ENCODE data around the gene ZNF827. TPM values are rescaled to one million over a fixed set of nuclear protein-coding genes. Genes with fewer than 3 reads are reported as not detected.

Gene ZNF827
- total RNA-seq, 1 donor, result 16.3 TPM

DNA sequence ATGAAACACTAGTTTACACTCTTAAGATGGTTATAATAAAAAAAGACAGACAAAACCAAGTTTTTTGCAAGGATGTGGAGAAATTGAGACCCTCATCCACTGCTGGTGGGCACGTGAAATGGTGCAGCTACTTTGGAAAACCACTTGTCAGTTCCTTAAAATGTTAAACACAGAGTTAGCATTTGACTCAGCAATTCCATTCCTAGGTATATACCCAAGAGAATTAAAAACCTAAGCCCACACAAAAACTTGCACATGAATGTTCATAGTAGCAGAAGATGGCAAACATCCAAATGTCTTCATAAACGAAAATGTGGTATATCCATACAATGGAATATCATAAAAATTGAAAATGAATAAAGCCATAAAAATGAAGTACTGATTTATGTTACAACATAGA, 75.4 kb downstream of the ZNF827 start:
- H3K4me2 ChIP-seq (ENCODE audit: insufficient read depth, low read length), result no peak overlapping the region
- H3K36me3 ChIP-seq (ENCODE audit: insufficient read depth, low read length), result no peaks in the 10 kb centered on the region
- TF ChIP-seq CTCF (IDR thresholded peaks at IDR 0.05; ENCODE audit: extremely low read depth, low read depth, low read length), result no peak
- H2AFZ ChIP-seq (ENCODE audit: low read length), result no peak overlapping the region
- peaks cover 9% of the 10 kb centered on the region for H3K4me1 ChIP-seq (ENCODE audit: insufficient read depth, low read length)
- H3K9me3 ChIP-seq (ENCODE audit: low read depth, low read length), result no peaks in the 10 kb centered on the region
- no peak overlapping the region for H3K4me3 ChIP-seq (ENCODE audit: insufficient read depth, low read length)
- no peak for DNase-seq (ENCODE audit: insufficient read length, low spot score, missing footprints)
- no peaks in the 10 kb centered on the region for H3K79me2 ChIP-seq (ENCODE audit: insufficient read depth, low read length)
- H4K20me1 ChIP-seq (ENCODE audit: insufficient read depth, low read length), result no peaks in the 10 kb centered on the region
- no peak overlapping the region for H3K27ac ChIP-seq (ENCODE audit: low read depth, low read length)
- no peaks in the 10 kb centered on the region for H3K27me3 ChIP-seq (ENCODE audit: insufficient read depth, low read length)

DNA sequence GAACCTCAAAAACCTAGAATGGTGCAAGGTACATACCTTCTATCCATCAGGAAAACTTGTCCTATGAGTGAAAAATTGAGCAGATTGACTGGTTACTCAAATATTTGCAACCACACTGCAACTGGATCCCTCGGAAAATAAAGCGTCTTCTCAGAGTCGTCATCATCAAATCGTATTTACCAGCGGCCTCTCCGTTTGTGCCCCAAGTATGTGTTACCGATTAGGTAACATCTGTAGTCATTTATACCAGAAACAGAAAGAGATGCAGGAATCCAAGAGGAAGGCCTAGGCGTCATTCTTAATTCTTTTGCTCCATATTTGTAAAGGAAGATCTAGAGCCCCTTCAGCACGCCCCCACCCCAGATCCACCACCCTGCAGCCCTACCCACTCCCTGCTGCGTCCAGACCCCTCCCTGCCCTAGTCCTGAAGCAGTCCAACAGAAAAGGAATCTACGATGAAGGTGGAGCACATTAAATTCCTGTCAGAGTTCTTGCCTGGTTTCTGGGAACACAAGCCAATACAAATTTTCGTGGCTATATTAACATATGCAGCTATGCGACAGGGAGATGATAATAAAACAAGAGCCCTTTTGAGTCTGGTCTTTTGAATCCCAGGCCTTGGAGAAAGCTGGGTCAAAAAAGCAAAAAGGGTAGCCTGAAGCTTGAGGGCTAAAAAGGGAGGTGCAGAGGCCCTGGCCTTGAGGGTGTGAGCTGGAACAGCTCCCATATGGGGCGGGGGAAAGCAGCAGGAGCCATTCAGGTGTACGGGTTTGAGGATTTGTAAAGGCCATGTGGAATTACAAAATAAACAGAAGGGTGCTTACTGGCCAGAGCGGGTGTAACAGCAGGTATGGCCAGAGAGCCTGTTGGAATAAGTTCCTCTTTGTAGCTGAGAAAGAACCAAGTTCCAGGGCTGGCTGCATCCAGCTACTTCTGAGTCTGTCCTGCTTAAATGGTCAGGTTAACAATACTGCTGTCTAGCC, 77.0 kb downstream of the ZNF827 start:
- no peak overlapping the region for H2AFZ ChIP-seq (ENCODE audit: low read length)

GRCh38 chr4:145860897-145861296, 77.7 kb downstream of the ZNF827 start:
- H3K4me3 ChIP-seq (ENCODE audit: insufficient read depth, low read length), result no peak overlapping the region
- H3K9me3 ChIP-seq (ENCODE audit: low read depth, low read length), result no peaks in the 10 kb centered on the region
- no peak overlapping the region for H3K4me2 ChIP-seq (ENCODE audit: insufficient read depth, low read length)
- H3K27me3 ChIP-seq (ENCODE audit: insufficient read depth, low read length), result no peaks in the 10 kb centered on the region
- H3K79me2 ChIP-seq (ENCODE audit: insufficient read depth, low read length), result no peaks in the 10 kb centered on the region
- peaks cover 9% of the 10 kb centered on the region for H3K4me1 ChIP-seq (ENCODE audit: insufficient read depth, low read length)
- no peaks in the 10 kb centered on the region for H3K36me3 ChIP-seq (ENCODE audit: insufficient read depth, low read length)
- no peak for TF ChIP-seq CTCF (IDR thresholded peaks at IDR 0.05; ENCODE audit: extremely low read depth, low read depth, low read length)
- H3K27ac ChIP-seq (ENCODE audit: low read depth, low read length), result no peak overlapping the region
- DNase-seq (ENCODE audit: insufficient read length, low spot score, missing footprints), result no peak
- no peak overlapping the region for H2AFZ ChIP-seq (ENCODE audit: low read length)
- no peaks in the 10 kb centered on the region for H4K20me1 ChIP-seq (ENCODE audit: insufficient read depth, low read length)

More for the DNA sequence above, 77.0 kb downstream of the ZNF827 start:
- no peak overlapping the region for H3K4me2 ChIP-seq (ENCODE audit: insufficient read depth, low read length)
- H3K4me1 ChIP-seq (ENCODE audit: insufficient read depth, low read length), result peaks cover 9% of the 10 kb centered on the region
- DNase-seq (ENCODE audit: insufficient read length, low spot score, missing footprints), result no peak
- TF ChIP-seq CTCF (IDR thresholded peaks at IDR 0.05; ENCODE audit: extremely low read depth, low read depth, low read length), result no peak
- no peak overlapping the region for H3K4me3 ChIP-seq (ENCODE audit: insufficient read depth, low read length)
- no peak overlapping the region for H3K27ac ChIP-seq (ENCODE audit: low read depth, low read length)
- H3K36me3 ChIP-seq (ENCODE audit: insufficient read depth, low read length), result no peaks in the 10 kb centered on the region
- H3K27me3 ChIP-seq (ENCODE audit: insufficient read depth, low read length), result no peaks in the 10 kb centered on the region
- H4K20me1 ChIP-seq (ENCODE audit: insufficient read depth, low read length), result no peaks in the 10 kb centered on the region
- H3K79me2 ChIP-seq (ENCODE audit: insufficient read depth, low read length), result no peaks in the 10 kb centered on the region
- no peaks in the 10 kb centered on the region for H3K9me3 ChIP-seq (ENCODE audit: low read depth, low read length)

GRCh38 chr4:145860446-145860845, 78.2 kb downstream of the ZNF827 start:
- Histone ChIP-seq H3K27me3 (ENCODE audit: insufficient read depth, low read length) (no peaks in the 10 kb centered on the region), H3K4me1 (ENCODE audit: insufficient read depth, low read length) (peaks cover 9% of the 10 kb centered on the region)
- no peak for DNase-seq (ENCODE audit: insufficient read length, low spot score, missing footprints)

More at GRCh38 chr4:145860446-145860845, 78.2 kb downstream of the ZNF827 start:
- Histone ChIP-seq H3K4me2 (ENCODE audit: insufficient read depth, low read length) (no peak overlapping the region), H3K79me2 (ENCODE audit: insufficient read depth, low read length) (no peaks in the 10 kb centered on the region), H3K36me3 (ENCODE audit: insufficient read depth, low read length) (no peaks in the 10 kb centered on the region), H3K9me3 (ENCODE audit: low read depth, low read length) (no peaks in the 10 kb centered on the region), H3K27ac (ENCODE audit: low read depth, low read length) (no peak overlapping the region), H4K20me1 (ENCODE audit: insufficient read depth, low read length) (no peaks in the 10 kb centered on the region), H2AFZ (ENCODE audit: low read length) (no peak overlapping the region), H3K4me3 (ENCODE audit: insufficient read depth, low read length) (no peak overlapping the region)
- no peak for TF ChIP-seq CTCF (IDR thresholded peaks at IDR 0.05; ENCODE audit: extremely low read depth, low read depth, low read length)

Measured in osteoblast (primary cell).